HUES64 (cell line): Measurements from ENCODE around the gene DNMBP.
"Not testable (repeated sequence)": the region's sequence is repeated elsewhere in the genome, so short reads cannot be mapped to it uniquely, and the experiment has no call there.

Experiments
- H3K27ac ChIP-seq: 2 replicates; pipeline ENCODE4 v1.7.0; 2013; ENCODE audit warnings: low read depth, low read length, inconsistent platforms
- H3K27me3 ChIP-seq: 2 replicates; pipeline ENCODE4 v1.6.1; 2013; ENCODE audit warnings: mild to moderate bottlenecking, low read length; ENCODE audit not compliant: insufficient read depth
- H3K36me3 ChIP-seq: 2 replicates; pipeline ENCODE4 v1.6.1; 2013; ENCODE audit warnings: mild to moderate bottlenecking, low read length; ENCODE audit not compliant: insufficient read depth
- H3K4me1 ChIP-seq: 2 replicates; pipeline ENCODE4 v1.6.1; 2013; ENCODE audit warnings: mild to moderate bottlenecking, low read length, moderate library complexity; ENCODE audit not compliant: insufficient read depth
- H3K4me3 ChIP-seq: 2 replicates; pipeline ENCODE4 v1.5.1; 2013; ENCODE audit warnings: mild to moderate bottlenecking, low read length, moderate library complexity
- H3K9ac ChIP-seq: 2 replicates; pipeline ENCODE4 v1.6.1; 2013; ENCODE audit warnings: mild to moderate bottlenecking, low read depth, low read length
- H3K9me3 ChIP-seq: 2 replicates; pipeline ENCODE4 v1.6.1; 2013; ENCODE audit warnings: low read depth, low read length; ENCODE audit not compliant: insufficient read depth
- WGBS: fragments of 150-250, 120-280 bp; methylation state at CpG from one replicate; pipeline ENCODE4 v1.1.7; 2013; ENCODE audit warnings: missing lambda C conversion rate; 5-methylcytosine and 5-hydroxymethylcytosine counted together

Gene DNMBP

GRCh38 chr10:99938563-99938962 lies 71.2 kb downstream of the DNMBP start:
- WGBS: 56% methylated on average over 1 of the region's 3 CpGs
- H3K4me1 ChIP-seq: peaks cover 6% of the 10 kb centered on the region; the same call in 1 of the 2 replicates
- H3K4me3 ChIP-seq: no peak overlapping the region
- H3K9ac ChIP-seq: no peak overlapping the region
- no peaks in the 10 kb centered on the region; the same call in 1 of the 2 replicates for H3K36me3 ChIP-seq
- no peaks in the 10 kb centered on the region for H3K27me3 ChIP-seq
- H3K9me3 ChIP-seq: 0 out of 2 replicates have a peak, but pooled peaks cover 2% of the 10 kb centered on the region
- H3K27ac ChIP-seq: no peak overlapping the region

GRCh38 chr10:99937630-99938029 lies 72.1 kb downstream of the DNMBP start:
- 0 out of 2 replicates have a peak, but pooled peaks cover 2% of the 10 kb centered on the region for H3K9me3 ChIP-seq
- H3K4me1 ChIP-seq: peaks cover 4% of the 10 kb centered on the region; the same call in 1 of the 2 replicates
- no peak overlapping the region for H3K27ac ChIP-seq
- H3K36me3 ChIP-seq: no peaks in the 10 kb centered on the region; the same call in 1 of the 2 replicates
- no peaks in the 10 kb centered on the region for H3K27me3 ChIP-seq
- H3K4me3 ChIP-seq: no peak overlapping the region
- H3K9ac ChIP-seq: no peak overlapping the region
- 97% methylated on average over 3 of the region's 3 CpGs for WGBS

GRCh38 chr10:99932203-99932957 lies 77.4 kb downstream of the DNMBP start:
- H3K4me3 ChIP-seq, H3K36me3 ChIP-seq, H3K9me3 ChIP-seq, H3K27me3 ChIP-seq, H3K9ac ChIP-seq, H3K27ac ChIP-seq: not testable (repeated sequence)
- peaks cover 26% of the 10 kb centered on the region for H3K4me1 ChIP-seq
- WGBS: 69% methylated on average over 2 of the region's 7 CpGs

GRCh38 chr10:99930731-99931550 lies 78.8 kb downstream of the DNMBP start:
- no peaks in the 10 kb centered on the region for H3K9me3 ChIP-seq
- WGBS: 83% methylated on average over 9 of the region's 9 CpGs
- H3K4me1 ChIP-seq: peaks cover 32% of the 10 kb centered on the region
- peak overlapping the region; percentile 48 for H3K27ac ChIP-seq
- no peaks in the 10 kb centered on the region for H3K36me3 ChIP-seq
- H3K9ac ChIP-seq: peak overlapping the region; percentile 12
- peak overlapping the region; percentile 14; the same call in 1 of the 2 replicates for H3K4me3 ChIP-seq
- H3K27me3 ChIP-seq: no peaks in the 10 kb centered on the region

- Histone ChIP-seq H3K9ac (no peak overlapping the region), H3K9me3 (no peaks in the 10 kb centered on the region), H3K27me3 (no peaks in the 10 kb centered on the region), H3K27ac (no peak overlapping the region), H3K4me3 (peak overlapping the region; percentile 14; the same call in 1 of the 2 replicates), H3K36me3 (no peaks in the 10 kb centered on the region), H3K4me1 (peaks cover 32% of the 10 kb centered on the region)
- WGBS: 95% methylated on average over 9 of the region's 9 CpGs
Observed at GRCh38 chr10:99929360-99929759, 80.4 kb downstream of the DNMBP start.

GRCh38 chr10:99927721-99928280 lies 81.9 kb downstream of the DNMBP start:
- Histone ChIP-seq H3K36me3 (no peaks in the 10 kb centered on the region), H3K9me3 (no peaks in the 10 kb centered on the region), H3K4me1 (peaks cover 32% of the 10 kb centered on the region), H3K9ac (no peak overlapping the region), H3K4me3 (peak overlapping the region; percentile 22; the same call in 1 of the 2 replicates), H3K27me3 (no peaks in the 10 kb centered on the region), H3K27ac (no peak overlapping the region)
- WGBS: 80% methylated on average over 2 of the region's 3 CpGs

- no peak overlapping the region for H3K27ac ChIP-seq
- H3K9me3 ChIP-seq: no peaks in the 10 kb centered on the region
- no peak overlapping the region for H3K4me3 ChIP-seq
Observed at GRCh38 chr10:99926925-99927720, 82.6 kb downstream of the DNMBP start.

GRCh38 chr10:99924451-99925255 lies 85.1 kb downstream of the DNMBP start:
- no peaks in the 10 kb centered on the region for H3K27me3 ChIP-seq
- H3K9ac ChIP-seq: no peak overlapping the region
- no peaks in the 10 kb centered on the region for H3K36me3 ChIP-seq
- H3K27ac ChIP-seq: no peak overlapping the region
- peaks cover 10% of the 10 kb centered on the region for H3K4me1 ChIP-seq
- H3K9me3 ChIP-seq: no peaks in the 10 kb centered on the region
- WGBS: 95% methylated on average over 3 of the region's 3 CpGs
- H3K4me3 ChIP-seq: no peak overlapping the region

More at GRCh38 chr10:99926925-99927720, 82.6 kb downstream of the DNMBP start:
- no peaks in the 10 kb centered on the region for H3K27me3 ChIP-seq
- peaks cover 32% of the 10 kb centered on the region for H3K4me1 ChIP-seq
- H3K9ac ChIP-seq: no peak overlapping the region
- 91% methylated on average over 9 of the region's 9 CpGs for whole genome bisulfite sequencing
- H3K36me3 ChIP-seq: no peaks in the 10 kb centered on the region

- Histone ChIP-seq H3K9me3 (no peaks in the 10 kb centered on the region), H3K27ac (no peak overlapping the region), H3K9ac (no peak overlapping the region), H3K4me1 (peaks cover 29% of the 10 kb centered on the region), H3K4me3 (no peak overlapping the region), H3K27me3 (no peaks in the 10 kb centered on the region), H3K36me3 (no peaks in the 10 kb centered on the region)
- 90% methylated on average over 2 of the region's 2 CpGs for WGBS
Observed at GRCh38 chr10:99921948-99922347, 87.8 kb downstream of the DNMBP start.

- Histone ChIP-seq H3K27ac (no peak overlapping the region), H3K9me3 (no peaks in the 10 kb centered on the region), H3K4me3 (no peak overlapping the region), H3K9ac (no peak overlapping the region), H3K36me3 (no peaks in the 10 kb centered on the region), H3K4me1 (peaks cover 25% of the 10 kb centered on the region), H3K27me3 (no peaks in the 10 kb centered on the region)
- WGBS: 96% methylated on average over 4 of the region's 4 CpGs
Observed at GRCh38 chr10:99920901-99921300, 88.8 kb downstream of the DNMBP start.
